Measurements from ENCODE around the gene CHRNB4.

CHRNB4 gene

DNA sequence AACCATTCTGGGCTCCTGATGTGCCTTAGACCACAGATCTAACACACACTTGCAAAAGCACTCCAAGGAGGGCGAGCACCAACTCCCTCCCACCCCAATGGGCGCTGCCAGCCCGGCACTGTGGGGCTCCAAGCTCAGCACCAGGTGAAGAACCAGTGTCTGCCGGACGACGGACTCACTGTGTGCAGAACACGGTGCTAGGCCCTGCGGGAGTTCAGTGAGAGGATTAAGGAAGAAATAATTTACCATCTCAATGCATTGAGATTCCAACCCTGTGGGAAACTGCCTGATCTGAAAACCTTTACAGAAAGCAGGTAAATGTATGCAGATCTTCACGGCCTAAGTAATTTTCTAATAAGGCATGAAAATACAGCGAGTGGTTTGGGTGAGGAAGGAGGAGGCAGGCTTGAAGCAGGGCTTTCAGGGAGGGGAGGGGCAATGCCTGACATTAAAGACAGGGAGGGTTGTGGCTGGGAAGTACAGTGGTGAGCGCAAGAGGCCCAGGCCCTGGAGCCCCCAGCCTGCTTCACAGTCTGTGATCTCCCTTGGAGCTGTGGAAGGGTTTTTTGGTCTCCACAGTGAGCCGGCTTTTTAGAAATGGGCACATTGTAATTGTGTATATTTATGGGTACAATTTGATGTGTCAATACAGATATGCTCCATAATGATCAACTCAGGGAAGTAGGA is 35.6 kb upstream of the CHRNB4 start:
- TF ChIP-seq ZFP3 (CRISPR knock-in tag; IDR thresholded peaks at IDR 0.05) (no peak), ARNTL (CRISPR knock-in tag; IDR thresholded peaks at IDR 0.05; ENCODE audit: borderline replicate concordance, low read depth) (no peak), SNAI2 (CRISPR knock-in tag; IDR thresholded peaks at IDR 0.05) (no peak), ISL1 (CRISPR knock-in tag; IDR thresholded peaks at IDR 0.05) (no peak), BACH2 (CRISPR knock-in tag; IDR thresholded peaks at IDR 0.05; ENCODE audit: borderline replicate concordance) (no peak), GLIS3 (CRISPR knock-in tag; IDR thresholded peaks at IDR 0.05) (no peak), ZNF70 (CRISPR knock-in tag; IDR thresholded peaks at IDR 0.05) (no peak), ZNF565 (CRISPR knock-in tag; conservative IDR thresholded peaks at IDR 0.05; ENCODE audit: low read depth) (no peak), ZNF8 (CRISPR knock-in tag; IDR thresholded peaks at IDR 0.05) (no peak), ZC3H10 (CRISPR knock-in tag; IDR thresholded peaks at IDR 0.05) (no peak)
- TF ChIP-seq, protein P1, sequence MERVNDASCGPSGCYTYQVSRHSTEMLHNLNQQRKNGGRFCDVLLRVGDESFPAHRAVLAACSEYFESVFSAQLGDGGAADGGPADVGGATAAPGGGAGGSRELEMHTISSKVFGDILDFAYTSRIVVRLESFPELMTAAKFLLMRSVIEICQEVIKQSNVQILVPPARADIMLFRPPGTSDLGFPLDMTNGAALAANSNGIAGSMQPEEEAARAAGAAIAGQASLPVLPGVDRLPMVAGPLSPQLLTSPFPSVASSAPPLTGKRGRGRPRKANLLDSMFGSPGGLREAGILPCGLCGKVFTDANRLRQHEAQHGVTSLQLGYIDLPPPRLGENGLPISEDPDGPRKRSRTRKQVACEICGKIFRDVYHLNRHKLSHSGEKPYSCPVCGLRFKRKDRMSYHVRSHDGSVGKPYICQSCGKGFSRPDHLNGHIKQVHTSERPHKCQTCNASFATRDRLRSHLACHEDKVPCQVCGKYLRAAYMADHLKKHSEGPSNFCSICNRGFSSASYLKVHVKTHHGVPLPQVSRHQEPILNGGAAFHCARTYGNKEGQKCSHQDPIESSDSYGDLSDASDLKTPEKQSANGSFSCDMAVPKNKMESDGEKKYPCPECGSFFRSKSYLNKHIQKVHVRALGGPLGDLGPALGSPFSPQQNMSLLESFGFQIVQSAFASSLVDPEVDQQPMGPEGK (CRISPR knock-in tag; IDR thresholded peaks at IDR 0.05; ENCODE audit: borderline replicate concordance), result no peak
- TF ChIP-seq, protein P2, sequence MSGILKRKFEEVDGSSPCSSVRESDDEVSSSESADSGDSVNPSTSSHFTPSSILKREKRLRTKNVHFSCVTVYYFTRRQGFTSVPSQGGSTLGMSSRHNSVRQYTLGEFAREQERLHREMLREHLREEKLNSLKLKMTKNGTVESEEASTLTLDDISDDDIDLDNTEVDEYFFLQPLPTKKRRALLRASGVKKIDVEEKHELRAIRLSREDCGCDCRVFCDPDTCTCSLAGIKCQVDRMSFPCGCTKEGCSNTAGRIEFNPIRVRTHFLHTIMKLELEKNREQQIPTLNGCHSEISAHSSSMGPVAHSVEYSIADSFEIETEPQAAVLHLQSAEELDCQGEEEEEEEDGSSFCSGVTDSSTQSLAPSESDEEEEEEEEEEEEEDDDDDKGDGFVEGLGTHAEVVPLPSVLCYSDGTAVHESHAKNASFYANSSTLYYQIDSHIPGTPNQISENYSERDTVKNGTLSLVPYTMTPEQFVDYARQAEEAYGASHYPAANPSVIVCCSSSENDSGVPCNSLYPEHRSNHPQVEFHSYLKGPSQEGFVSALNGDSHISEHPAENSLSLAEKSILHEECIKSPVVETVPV (CRISPR knock-in tag; IDR thresholded peaks at IDR 0.05), result no peak
- TF ChIP-seq, protein P3, sequence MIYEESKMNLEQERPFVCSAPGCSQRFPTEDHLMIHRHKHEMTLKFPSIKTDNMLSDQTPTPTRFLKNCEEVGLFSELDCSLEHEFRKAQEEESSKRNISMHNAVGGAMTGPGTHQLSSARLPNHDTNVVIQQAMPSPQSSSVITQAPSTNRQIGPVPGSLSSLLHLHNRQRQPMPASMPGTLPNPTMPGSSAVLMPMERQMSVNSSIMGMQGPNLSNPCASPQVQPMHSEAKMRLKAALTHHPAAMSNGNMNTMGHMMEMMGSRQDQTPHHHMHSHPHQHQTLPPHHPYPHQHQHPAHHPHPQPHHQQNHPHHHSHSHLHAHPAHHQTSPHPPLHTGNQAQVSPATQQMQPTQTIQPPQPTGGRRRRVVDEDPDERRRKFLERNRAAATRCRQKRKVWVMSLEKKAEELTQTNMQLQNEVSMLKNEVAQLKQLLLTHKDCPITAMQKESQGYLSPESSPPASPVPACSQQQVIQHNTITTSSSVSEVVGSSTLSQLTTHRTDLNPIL (CRISPR knock-in tag; IDR thresholded peaks at IDR 0.05; ENCODE audit: low read depth), result no peak

DNA sequence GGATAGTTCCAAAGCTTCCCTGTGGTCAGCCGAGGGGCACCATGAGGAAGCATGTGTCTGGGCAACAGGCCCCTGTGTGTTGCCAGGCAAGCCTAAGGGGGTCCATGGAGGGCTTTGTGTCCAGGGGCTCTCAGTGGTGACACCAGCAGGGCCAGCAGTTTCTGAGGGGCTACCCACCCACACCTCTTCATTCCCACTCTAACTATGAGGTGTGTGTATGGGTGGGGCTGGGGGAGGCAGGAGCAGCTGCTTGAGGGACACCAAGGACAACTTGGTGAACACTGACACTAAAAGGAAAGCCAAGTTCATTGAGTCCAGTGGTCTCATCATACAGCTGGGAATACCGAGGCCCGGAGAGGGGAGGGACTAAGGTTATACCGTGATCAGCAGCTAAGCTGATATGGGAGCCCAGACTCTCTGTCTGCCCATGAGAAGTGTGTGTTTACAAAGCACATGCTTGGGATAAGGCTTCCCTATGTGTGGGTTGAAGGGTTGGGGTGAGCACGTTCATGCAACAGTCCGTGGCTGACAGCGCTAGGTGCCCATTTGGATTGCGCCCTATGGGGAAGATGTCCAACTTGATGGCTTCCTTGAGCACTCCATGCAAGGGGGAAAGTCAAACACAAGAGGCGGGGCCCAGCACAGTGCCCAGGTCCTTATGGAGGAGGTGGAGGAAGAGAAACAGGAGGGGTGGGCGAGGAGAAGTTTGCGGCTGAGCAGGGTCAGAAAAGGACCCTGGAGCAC is 34.8 kb upstream of the CHRNB4 start:
- TF ChIP-seq, protein P1 (CRISPR knock-in tag; IDR thresholded peaks at IDR 0.05; ENCODE audit: borderline replicate concordance), result no peak
- no peak for TF ChIP-seq ZNF8 (CRISPR knock-in tag; IDR thresholded peaks at IDR 0.05)
- TF ChIP-seq, protein P4, sequence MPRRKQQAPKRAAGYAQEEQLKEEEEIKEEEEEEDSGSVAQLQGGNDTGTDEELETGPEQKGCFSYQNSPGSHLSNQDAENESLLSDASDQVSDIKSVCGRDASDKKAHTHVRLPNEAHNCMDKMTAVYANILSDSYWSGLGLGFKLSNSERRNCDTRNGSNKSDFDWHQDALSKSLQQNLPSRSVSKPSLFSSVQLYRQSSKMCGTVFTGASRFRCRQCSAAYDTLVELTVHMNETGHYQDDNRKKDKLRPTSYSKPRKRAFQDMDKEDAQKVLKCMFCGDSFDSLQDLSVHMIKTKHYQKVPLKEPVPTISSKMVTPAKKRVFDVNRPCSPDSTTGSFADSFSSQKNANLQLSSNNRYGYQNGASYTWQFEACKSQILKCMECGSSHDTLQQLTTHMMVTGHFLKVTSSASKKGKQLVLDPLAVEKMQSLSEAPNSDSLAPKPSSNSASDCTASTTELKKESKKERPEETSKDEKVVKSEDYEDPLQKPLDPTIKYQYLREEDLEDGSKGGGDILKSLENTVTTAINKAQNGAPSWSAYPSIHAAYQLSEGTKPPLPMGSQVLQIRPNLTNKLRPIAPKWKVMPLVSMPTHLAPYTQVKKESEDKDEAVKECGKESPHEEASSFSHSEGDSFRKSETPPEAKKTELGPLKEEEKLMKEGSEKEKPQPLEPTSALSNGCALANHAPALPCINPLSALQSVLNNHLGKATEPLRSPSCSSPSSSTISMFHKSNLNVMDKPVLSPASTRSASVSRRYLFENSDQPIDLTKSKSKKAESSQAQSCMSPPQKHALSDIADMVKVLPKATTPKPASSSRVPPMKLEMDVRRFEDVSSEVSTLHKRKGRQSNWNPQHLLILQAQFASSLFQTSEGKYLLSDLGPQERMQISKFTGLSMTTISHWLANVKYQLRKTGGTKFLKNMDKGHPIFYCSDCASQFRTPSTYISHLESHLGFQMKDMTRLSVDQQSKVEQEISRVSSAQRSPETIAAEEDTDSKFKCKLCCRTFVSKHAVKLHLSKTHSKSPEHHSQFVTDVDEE (CRISPR knock-in tag; IDR thresholded peaks at IDR 0.05), result no peak
- no peak for TF ChIP-seq ZFP3 (CRISPR knock-in tag; IDR thresholded peaks at IDR 0.05)
- TF ChIP-seq, protein P5, sequence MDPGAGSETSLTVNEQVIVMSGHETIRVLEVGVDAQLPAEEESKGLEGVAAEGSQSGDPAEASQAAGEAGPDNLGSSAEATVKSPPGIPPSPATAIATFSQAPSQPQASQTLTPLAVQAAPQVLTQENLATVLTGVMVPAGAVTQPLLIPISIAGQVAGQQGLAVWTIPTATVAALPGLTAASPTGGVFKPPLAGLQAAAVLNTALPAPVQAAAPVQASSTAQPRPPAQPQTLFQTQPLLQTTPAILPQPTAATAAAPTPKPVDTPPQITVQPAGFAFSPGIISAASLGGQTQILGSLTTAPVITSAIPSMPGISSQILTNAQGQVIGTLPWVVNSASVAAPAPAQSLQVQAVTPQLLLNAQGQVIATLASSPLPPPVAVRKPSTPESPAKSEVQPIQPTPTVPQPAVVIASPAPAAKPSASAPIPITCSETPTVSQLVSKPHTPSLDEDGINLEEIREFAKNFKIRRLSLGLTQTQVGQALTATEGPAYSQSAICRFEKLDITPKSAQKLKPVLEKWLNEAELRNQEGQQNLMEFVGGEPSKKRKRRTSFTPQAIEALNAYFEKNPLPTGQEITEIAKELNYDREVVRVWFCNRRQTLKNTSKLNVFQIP (CRISPR knock-in tag; IDR thresholded peaks at IDR 0.05; ENCODE audit: borderline replicate concordance, low read depth), result no peak
- TF ChIP-seq, protein P2 (CRISPR knock-in tag; IDR thresholded peaks at IDR 0.05), result no peak
- TF ChIP-seq PPARA (CRISPR knock-in tag; IDR thresholded peaks at IDR 0.05; ENCODE audit: borderline replicate concordance), result no peak
- no peak for TF ChIP-seq ISL1 (CRISPR knock-in tag; IDR thresholded peaks at IDR 0.05)
- TF ChIP-seq ARNTL (CRISPR knock-in tag; IDR thresholded peaks at IDR 0.05; ENCODE audit: borderline replicate concordance, low read depth), result no peak
- no peak for TF ChIP-seq TCF4 (CRISPR knock-in tag; IDR thresholded peaks at IDR 0.05; ENCODE audit: borderline replicate concordance)
- TF ChIP-seq CSDC2 (CRISPR knock-in tag; IDR thresholded peaks at IDR 0.05), result no peak
- no peak for TF ChIP-seq GLIS3 (CRISPR knock-in tag; IDR thresholded peaks at IDR 0.05)
- TF ChIP-seq RARB (CRISPR knock-in tag; IDR thresholded peaks at IDR 0.05), result no peak
- no peak for TF ChIP-seq ZC3H10 (CRISPR knock-in tag; IDR thresholded peaks at IDR 0.05)
- ATAC-seq, result no peak

More for the DNA sequence above, 35.6 kb upstream of the CHRNB4 start:
- no peak for ATAC-seq
